Measurements from ENCODE around the gene DDX51.
"Not testable (repeated sequence)": the region's sequence is repeated elsewhere in the genome, so short reads cannot be mapped to it uniquely, and the experiment has no call there.

DDX51 gene

GRCh38 chr12:132103542-132104308 is 40.4 kb downstream of the DDX51 start:
- no peak for DNase-seq (ENCODE audit: extremely low read depth, low read depth)
- no peak for TF ChIP-seq CTCF (IDR thresholded peaks at IDR 0.05; ENCODE audit: low read depth, low read length)

GRCh38 chr12:132103072-132103471 is 41.0 kb downstream of the DDX51 start:
- DNase-seq (ENCODE audit: extremely low read depth, low read depth), result not testable (repeated sequence)

- DNase-seq (ENCODE audit: extremely low read depth, low read depth), result no peak
- TF ChIP-seq CTCF (IDR thresholded peaks at IDR 0.05; ENCODE audit: low read depth, low read length), result no peak
Measured at GRCh38 chr12:132102297-132102696, 41.8 kb downstream of the DDX51 start.

GRCh38 chr12:132100306-132101065 is 43.6 kb downstream of the DDX51 start:
- DNase-seq (ENCODE audit: extremely low read depth, low read depth), result no peak
- TF ChIP-seq CTCF (IDR thresholded peaks at IDR 0.05; ENCODE audit: low read depth, low read length), result no peak

GRCh38 chr12:132099739-132100138 is 44.4 kb downstream of the DDX51 start:
- no peak for TF ChIP-seq CTCF (IDR thresholded peaks at IDR 0.05; ENCODE audit: low read depth, low read length)
- DNase-seq (ENCODE audit: extremely low read depth, low read depth), result no peak

- no peak for DNase-seq (ENCODE audit: extremely low read depth, low read depth)
Measured at GRCh38 chr12:132095520-132096409, 48.4 kb downstream of the DDX51 start.

More at GRCh38 chr12:132095520-132096409, 48.4 kb downstream of the DDX51 start:
- TF ChIP-seq CTCF (IDR thresholded peaks at IDR 0.05; ENCODE audit: low read depth, low read length), result no peak
